Measurements from ENCODE around the gene EXT2.

DNA sequence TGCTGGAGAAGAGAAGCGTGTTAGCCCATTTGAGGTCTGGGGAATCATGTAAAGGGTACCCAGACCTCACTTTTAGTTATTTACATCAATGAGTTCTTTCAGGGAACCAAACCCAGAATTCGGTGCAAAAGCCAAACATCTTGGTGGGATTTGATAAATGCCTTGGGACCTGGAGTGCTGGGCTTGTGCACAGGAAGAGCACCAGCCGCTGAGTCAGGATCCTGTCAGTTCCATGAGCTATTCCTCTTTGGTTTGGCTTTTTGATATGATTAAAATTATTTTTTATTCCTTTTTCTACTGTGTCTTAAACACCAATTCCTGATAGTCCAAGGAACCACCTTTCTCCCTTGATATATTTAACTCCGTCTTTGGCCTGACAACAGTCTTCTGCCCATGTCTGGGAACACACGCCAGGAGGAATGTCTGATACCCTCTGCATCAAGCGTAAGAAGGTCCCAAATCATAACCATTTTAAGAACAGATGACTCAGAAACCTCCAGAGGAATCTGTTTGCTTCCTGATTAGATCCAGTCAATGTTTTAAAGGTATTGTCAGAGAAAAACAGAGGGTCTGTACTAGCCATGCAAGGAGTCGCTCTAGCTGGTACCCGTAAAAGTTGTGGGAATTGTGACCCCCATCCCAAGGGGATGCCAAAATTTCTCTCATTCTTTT, 149.3 kb downstream of the EXT2 start:
- TF ChIP-seq, protein P1, sequence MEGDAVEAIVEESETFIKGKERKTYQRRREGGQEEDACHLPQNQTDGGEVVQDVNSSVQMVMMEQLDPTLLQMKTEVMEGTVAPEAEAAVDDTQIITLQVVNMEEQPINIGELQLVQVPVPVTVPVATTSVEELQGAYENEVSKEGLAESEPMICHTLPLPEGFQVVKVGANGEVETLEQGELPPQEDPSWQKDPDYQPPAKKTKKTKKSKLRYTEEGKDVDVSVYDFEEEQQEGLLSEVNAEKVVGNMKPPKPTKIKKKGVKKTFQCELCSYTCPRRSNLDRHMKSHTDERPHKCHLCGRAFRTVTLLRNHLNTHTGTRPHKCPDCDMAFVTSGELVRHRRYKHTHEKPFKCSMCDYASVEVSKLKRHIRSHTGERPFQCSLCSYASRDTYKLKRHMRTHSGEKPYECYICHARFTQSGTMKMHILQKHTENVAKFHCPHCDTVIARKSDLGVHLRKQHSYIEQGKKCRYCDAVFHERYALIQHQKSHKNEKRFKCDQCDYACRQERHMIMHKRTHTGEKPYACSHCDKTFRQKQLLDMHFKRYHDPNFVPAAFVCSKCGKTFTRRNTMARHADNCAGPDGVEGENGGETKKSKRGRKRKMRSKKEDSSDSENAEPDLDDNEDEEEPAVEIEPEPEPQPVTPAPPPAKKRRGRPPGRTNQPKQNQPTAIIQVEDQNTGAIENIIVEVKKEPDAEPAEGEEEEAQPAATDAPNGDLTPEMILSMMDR (IDR thresholded peaks at IDR 0.05): no peak
- TF ChIP-seq POLR2A (IDR thresholded peaks at IDR 0.05): no peak
